Measurements from ENCODE around the gene SCAMP1.
"Not testable (repeated sequence)": the region's sequence is repeated elsewhere in the genome, so short reads cannot be mapped to it uniquely, and the experiment has no call there.

SCAMP1 gene

GRCh38 chr5:78361631-78361993, 1.2 kb downstream of the SCAMP1 start:
- DNase-seq (ENCODE audit: low read depth) = no peak

DNA sequence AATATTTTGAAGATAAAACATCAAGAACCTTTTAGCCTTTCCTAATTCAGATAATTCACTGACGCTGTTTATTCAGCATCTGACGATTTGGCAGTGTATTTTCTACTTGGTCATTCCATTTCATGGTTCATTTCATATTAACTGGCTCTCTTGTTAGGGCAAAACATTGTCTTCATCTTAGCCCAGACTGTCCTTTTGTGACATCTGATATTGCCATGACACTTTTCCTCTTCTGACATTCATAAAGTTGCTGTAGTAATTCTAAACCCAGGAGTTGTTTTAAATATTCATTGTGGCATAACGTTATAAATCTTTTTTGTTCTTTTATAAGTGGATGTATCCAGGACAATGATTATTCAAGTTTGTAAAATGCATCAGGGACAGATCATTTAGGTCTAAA, 1.8 kb downstream of the SCAMP1 start:
- DNase-seq (ENCODE audit: low read depth) = no peak

DNA sequence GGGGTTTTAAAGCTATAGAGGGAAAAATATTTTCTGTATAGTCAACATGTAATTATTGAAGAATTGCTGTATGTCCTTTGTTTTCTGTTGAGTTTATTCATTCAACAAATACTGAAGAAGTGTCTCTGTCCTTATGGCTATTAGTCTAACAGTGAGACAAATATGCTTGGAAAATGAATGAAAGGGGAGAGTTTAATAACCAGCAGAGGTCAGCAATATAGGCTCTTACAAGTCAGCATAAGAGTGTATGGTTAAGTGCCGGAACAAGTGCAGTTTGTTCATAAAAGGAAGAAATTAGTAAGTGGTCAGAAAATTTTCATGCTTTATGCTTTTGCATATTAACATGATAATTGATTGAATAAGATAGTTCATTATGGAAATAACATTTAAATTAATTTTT, 3.6 kb downstream of the SCAMP1 start:
- DNase-seq (ENCODE audit: low read depth) = no peak

- no peak for DNase-seq (ENCODE audit: low read depth)
These were observed 7.0 kb downstream of the SCAMP1 start for GRCh38 chr5:78367318-78367991.

- DNase-seq (ENCODE audit: low read depth) = no peak
These were observed 9.3 kb downstream of the SCAMP1 start for GRCh38 chr5:78369680-78370079.

GRCh38 chr5:78373231-78373630, 12.8 kb downstream of the SCAMP1 start:
- DNase-seq (ENCODE audit: low read depth) = no peak

GRCh38 chr5:78376315-78376714, 15.9 kb downstream of the SCAMP1 start:
- no peak for DNase-seq (ENCODE audit: low read depth)

GRCh38 chr5:78377056-78377717, 16.8 kb downstream of the SCAMP1 start:
- DNase-seq (ENCODE audit: low read depth) = no peak

- no peak for DNase-seq (ENCODE audit: low read depth)
These were observed 17.3 kb downstream of the SCAMP1 start for GRCh38 chr5:78377718-78378105.

GRCh38 chr5:78387468-78388153, 27.2 kb downstream of the SCAMP1 start:
- DNase-seq (ENCODE audit: low read depth) = no peak

- DNase-seq (ENCODE audit: low read depth) = not testable (repeated sequence)
These were observed 30.9 kb downstream of the SCAMP1 start for GRCh38 chr5:78391357-78391756.

DNA sequence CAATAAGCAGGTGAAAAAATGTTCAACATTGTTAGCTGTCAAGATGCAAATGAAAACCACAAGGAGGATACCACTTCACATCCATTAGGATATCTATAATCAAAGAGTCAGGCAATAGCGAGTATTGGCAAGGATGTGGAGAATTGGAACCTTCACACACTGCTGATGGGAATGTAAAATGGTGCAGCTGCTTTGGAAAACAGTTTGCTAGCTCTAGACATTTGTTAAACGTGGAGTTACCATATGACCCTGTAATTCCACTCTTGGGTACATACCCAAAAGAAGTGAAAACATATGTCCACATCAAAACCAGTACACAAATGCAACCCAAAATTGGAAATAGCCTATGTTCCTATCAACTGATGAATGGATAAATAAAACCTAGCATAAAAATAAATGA, 37.4 kb downstream of the SCAMP1 start:
- DNase-seq (ENCODE audit: low read depth) = no peak

DNA sequence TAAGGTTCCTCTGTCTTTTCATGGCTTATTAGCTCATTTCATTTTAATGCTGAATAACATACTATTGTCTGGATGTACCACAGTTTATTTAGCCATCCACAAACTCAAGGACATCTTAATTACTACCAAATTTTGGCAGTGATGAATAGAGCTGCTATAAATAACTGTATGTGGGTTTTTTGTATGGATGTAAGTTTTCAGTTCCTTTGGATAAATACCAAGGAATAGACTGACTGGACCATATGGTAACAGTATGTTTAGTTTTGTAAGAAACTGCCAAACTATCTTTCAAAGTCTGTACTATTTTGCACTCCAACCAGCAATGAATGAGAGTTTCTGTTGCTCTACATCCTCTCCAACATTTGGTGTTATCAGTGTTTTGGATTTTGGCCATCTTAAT, 38.7 kb downstream of the SCAMP1 start:
- DNase-seq (ENCODE audit: low read depth) = no peak

- DNase-seq (ENCODE audit: low read depth) = no peak
These were observed 44.4 kb downstream of the SCAMP1 start for GRCh38 chr5:78404682-78405293.

DNA sequence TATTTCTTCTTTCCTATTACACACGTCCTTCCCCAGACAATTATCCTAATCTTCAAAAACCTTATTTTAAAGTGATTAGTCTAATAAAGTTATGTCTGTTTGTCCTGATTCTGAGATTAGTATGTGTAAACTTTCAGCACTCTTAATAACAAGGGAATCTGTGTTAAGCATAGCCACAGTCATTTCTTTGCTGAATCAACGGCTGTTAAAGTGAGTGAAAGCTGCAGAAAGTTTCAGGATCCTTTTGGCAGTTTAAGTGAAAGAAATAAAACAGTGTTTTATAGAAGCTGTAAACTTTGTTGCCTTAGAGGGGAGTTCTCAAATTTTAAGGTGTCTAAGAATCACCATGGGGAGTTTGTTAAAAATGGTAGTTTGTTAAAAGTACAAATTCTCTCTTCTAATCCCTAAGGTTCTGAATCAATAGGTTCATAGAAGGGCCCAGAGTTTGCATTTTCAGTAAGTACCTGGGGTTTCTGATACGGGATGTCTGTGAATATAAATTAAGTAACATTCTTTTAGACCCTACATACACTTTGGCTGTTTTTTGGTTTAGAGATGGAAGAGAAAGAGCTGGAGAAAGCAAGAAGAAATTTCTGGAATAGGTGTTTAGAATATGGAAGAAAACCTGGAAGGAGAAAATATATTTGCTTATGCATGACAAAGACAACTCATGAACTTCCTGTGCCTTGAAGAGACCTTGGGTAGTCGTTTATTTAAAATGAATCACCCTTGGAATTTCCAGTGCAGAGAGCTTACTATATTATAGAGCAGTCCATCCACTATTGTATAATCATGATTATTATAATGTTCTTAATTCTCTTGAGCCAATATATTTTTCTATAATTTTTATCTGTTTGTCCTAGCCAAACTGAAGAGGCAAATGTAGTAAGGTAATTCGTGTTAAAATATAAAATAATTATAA, 45.7 kb downstream of the SCAMP1 start:
- no peak for DNase-seq (ENCODE audit: low read depth)

DNA sequence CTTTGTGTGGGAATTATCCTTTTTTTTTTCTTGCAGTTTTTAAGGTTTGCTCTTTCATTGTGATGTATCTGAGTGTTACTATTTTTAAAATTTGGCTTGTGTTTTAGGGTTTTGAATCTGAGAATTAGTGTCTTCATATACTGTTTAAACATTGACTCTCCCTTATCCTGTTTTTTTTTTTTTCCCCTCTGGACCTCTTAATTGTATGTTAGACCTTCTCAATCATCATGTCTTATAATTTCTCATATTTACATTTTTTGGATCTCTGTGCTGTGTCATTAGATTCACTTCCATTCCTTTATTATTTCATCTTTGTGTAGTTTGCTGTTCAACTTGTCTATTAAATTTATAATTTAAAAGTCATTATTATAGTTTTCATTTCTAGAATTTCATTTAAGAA, 47.0 kb downstream of the SCAMP1 start:
- DNase-seq (ENCODE audit: low read depth) = no peak

DNA sequence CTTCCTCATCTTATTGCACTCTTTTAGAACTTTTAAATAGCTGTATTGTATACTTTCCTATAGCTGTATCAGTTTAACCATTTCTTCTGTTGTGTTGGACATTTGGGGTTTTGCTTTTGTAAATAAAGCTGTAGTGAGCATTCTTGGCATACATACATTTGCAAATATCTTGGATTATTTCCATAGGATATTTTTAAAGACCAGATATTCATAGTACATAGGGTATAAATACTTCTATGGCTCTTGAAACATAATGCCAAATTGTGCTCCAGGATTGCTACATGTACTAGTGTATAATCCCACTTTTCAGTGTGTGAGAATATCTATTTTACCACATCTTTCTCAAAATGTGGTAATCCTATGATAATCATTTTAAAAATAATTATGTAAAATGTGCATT, 51.2 kb downstream of the SCAMP1 start:
- DNase-seq (ENCODE audit: low read depth) = no peak

GRCh38 chr5:78416677-78417425, 56.4 kb downstream of the SCAMP1 start:
- no peak for DNase-seq (ENCODE audit: low read depth)

GRCh38 chr5:78419396-78419795, 59.0 kb downstream of the SCAMP1 start:
- no peak for DNase-seq (ENCODE audit: low read depth)

- DNase-seq (ENCODE audit: low read depth) = no peak
These were observed 60.1 kb downstream of the SCAMP1 start for GRCh38 chr5:78420548-78420947.

- no peak for DNase-seq (ENCODE audit: low read depth)
These were observed 64.2 kb downstream of the SCAMP1 start for GRCh38 chr5:78424665-78425064.
